Measurements from ENCODE around the gene ANO7. TPM values are rescaled to one million over a fixed set of nuclear protein-coding genes. Genes with fewer than 3 reads are reported as not detected.

Gene ANO7
- total and polyA plus RNA-seq, 2 experiments from 2014 or later, result 0.22 to 2.6 TPM

DNA sequence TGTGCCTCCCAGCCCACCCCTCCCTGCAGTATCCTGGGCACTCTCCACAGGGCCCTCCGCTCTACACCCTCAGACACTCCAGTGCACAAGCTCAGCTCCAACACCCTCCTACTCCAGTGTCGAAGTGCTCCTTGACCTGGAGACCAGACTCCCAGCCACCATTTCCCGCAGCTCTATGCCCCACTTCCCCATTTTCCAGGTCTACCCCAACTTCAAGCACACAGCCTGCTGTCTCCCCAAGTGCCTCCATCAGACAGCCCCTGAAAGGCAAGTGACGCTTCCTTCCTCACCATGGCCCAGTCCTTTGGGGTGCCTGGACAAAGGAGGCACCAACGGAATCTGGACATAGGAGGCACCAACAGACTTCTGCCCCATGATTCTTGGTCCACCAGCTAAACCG is 46.4 kb upstream of the ANO7 start:
- Histone ChIP-seq H3K4me2 (ENCODE audit: unreplicated experiment) (no peak overlapping the region), H3K4me3 (no peak overlapping the region), H3K9me3 (ENCODE audit: low read depth) (no peaks in the 10 kb centered on the region), H3K9ac (no peak overlapping the region), H4K20me1 (ENCODE audit: insufficient read depth) (no peaks in the 10 kb centered on the region), H3K4me1 (ENCODE audit: insufficient read depth) (no peaks in the 10 kb centered on the region), H3K9me2 (ENCODE audit: insufficient read depth) (no peaks in the 10 kb centered on the region), H2AFZ (no peak overlapping the region), H3K27ac (no peak overlapping the region), H3K27me3 (replicated peaks; ENCODE audit: insufficient read depth) (no peaks in the 10 kb centered on the region), H3K36me3 (ENCODE audit: low read depth) (no peaks in the 10 kb centered on the region), H3F3A (ENCODE audit: insufficient read depth) (no peaks in the 10 kb centered on the region), H3K79me2 (ENCODE audit: insufficient read depth) (no peaks in the 10 kb centered on the region)
- DNase-seq, result no peak
- 98% methylated on average over 5 to 6 of the region's 6 CpGs for WGBS, 2 experiments (ENCODE audit: low coverage in 1 of 2, low lambda C conversion rate in 2 of 2, missing lambda C conversion rate in 2 of 2)
- in situ Hi-C loops (cut with MboI), result no loop called here
- TF ChIP-seq EZH2 (IDR thresholded peaks at IDR 0.05; ENCODE audit: insufficient read depth, poor library complexity, severe bottlenecking) (no peak), EZH2phosphoT487 (IDR thresholded peaks at IDR 0.05; ENCODE audit: insufficient read depth, low read depth) (no peak)

DNA sequence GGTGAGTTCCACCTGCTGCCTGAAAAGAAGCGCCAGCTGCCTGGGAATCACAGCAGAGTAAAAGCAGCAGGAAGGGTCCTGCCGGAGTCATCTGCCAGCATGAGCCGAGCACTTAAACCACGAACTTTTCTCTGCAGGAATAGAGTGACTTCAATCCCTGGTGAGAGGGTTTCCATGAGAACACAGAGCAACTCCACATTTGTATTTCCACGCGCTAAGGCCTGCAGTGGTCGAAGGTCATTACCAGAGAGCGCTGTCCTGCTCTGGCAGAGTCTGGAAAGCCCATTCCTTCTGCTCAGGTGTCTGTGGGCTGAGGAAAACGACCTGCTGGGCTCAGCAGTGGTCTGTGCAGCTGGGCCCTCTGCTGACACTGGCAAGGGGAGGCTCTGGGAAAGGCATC is 45.9 kb upstream of the ANO7 start:
- H3K4me1 ChIP-seq (ENCODE audit: insufficient read depth), result no peaks in the 10 kb centered on the region
- H3K36me3 ChIP-seq (ENCODE audit: low read depth), result no peaks in the 10 kb centered on the region
- no peaks in the 10 kb centered on the region for H4K20me1 ChIP-seq (ENCODE audit: insufficient read depth)
- DNase-seq, result no peak
- no peak for TF ChIP-seq EZH2phosphoT487 (IDR thresholded peaks at IDR 0.05; ENCODE audit: insufficient read depth, low read depth)
- TF ChIP-seq EZH2 (IDR thresholded peaks at IDR 0.05; ENCODE audit: insufficient read depth, poor library complexity, severe bottlenecking), result no peak
- no peak overlapping the region for H2AFZ ChIP-seq
- H3K4me3 ChIP-seq, result no peak overlapping the region
- no peaks in the 10 kb centered on the region for H3K27me3 ChIP-seq (replicated peaks; ENCODE audit: insufficient read depth)
- no peaks in the 10 kb centered on the region for H3K9me3 ChIP-seq (ENCODE audit: low read depth)
- no peaks in the 10 kb centered on the region for H3F3A ChIP-seq (ENCODE audit: insufficient read depth)
- no peaks in the 10 kb centered on the region for H3K79me2 ChIP-seq (ENCODE audit: insufficient read depth)
- no peak overlapping the region for H3K4me2 ChIP-seq (ENCODE audit: unreplicated experiment)
- WGBS, 2 experiments (ENCODE audit: low coverage in 1 of 2, low lambda C conversion rate in 2 of 2, missing lambda C conversion rate in 2 of 2), result 83 to 86% methylated on average over 9 of the region's 9 CpGs
- no peak overlapping the region for H3K9ac ChIP-seq
- no peak overlapping the region for H3K27ac ChIP-seq
- in situ Hi-C loops (cut with MboI), result no loop called here
- H3K9me2 ChIP-seq (ENCODE audit: insufficient read depth), result no peaks in the 10 kb centered on the region

DNA sequence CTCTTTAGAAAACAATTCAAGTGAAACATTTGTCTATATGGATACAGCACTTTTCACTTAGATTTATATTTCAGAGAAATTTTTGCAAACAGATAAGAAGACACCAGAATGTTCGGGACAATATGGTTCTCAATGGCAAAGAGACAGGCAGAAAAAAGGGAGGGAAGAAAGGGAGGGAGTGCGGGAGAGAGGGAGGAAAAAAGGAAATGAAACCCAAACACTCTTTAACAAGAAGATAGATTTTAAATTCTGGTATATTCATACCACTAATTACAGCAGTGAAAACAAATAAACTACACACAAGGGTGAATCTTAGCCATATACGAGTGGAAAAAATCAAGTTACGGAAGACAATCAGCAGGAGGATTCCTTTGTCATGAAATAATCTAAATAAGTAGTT is 42.2 kb upstream of the ANO7 start:
- Histone ChIP-seq H3K4me2 (ENCODE audit: unreplicated experiment) (no peak overlapping the region), H3K9ac (no peak overlapping the region), H3K27ac (no peak overlapping the region), H3K36me3 (ENCODE audit: low read depth) (no peaks in the 10 kb centered on the region), H3K9me3 (ENCODE audit: low read depth) (no peaks in the 10 kb centered on the region), H2AFZ (no peak overlapping the region), H3K4me1 (ENCODE audit: insufficient read depth) (0 out of 2 replicates have a peak, but pooled peaks cover 4% of the 10 kb centered on the region), H3K4me3 (no peak overlapping the region), H3K27me3 (replicated peaks; ENCODE audit: insufficient read depth) (no peaks in the 10 kb centered on the region), H3K79me2 (ENCODE audit: insufficient read depth) (peaks cover 9% of the 10 kb centered on the region; the same call in 1 of the 2 replicates), H3K9me2 (ENCODE audit: insufficient read depth) (no peaks in the 10 kb centered on the region), H4K20me1 (ENCODE audit: insufficient read depth) (no peaks in the 10 kb centered on the region), H3F3A (ENCODE audit: insufficient read depth) (no peaks in the 10 kb centered on the region)
- DNase-seq, result no peak
- TF ChIP-seq EZH2phosphoT487 (IDR thresholded peaks at IDR 0.05; ENCODE audit: insufficient read depth, low read depth) (no peak), EZH2 (IDR thresholded peaks at IDR 0.05; ENCODE audit: insufficient read depth, poor library complexity, severe bottlenecking) (no peak)
- in situ Hi-C loops (cut with MboI), result no loop called here
- WGBS, 2 experiments (ENCODE audit: low coverage in 1 of 2, low lambda C conversion rate in 2 of 2, missing lambda C conversion rate in 2 of 2), result 69 to 72% methylated on average over 4 of the region's 4 CpGs

DNA sequence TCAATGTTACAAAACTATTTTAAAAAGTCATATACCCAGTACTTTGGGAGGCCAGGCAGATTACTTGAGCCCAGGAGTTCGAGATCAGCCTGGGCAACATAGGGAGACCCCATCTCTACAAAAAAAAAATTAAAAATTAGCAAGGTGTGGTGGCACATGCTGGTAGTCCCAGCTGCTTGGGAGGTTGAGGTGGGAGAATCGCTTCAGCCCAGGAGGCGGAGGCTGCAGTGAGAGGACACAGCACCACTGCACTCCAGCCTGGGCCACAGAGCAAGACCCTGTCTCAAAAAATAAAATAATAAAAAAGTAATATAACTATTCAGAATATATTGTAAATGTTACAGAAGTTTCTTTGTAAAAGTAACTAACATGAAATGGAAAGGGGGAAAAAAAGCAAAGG is 41.1 kb upstream of the ANO7 start:
- Histone ChIP-seq H3K4me1 (ENCODE audit: insufficient read depth) (0 out of 2 replicates have a peak, but pooled peaks cover 4% of the 10 kb centered on the region), H3K4me3 (no peak overlapping the region), H3K27ac (no peak overlapping the region), H3K27me3 (replicated peaks; ENCODE audit: insufficient read depth) (no peaks in the 10 kb centered on the region), H3K79me2 (ENCODE audit: insufficient read depth) (peaks cover 17% of the 10 kb centered on the region), H2AFZ (no peak overlapping the region), H3K36me3 (ENCODE audit: low read depth) (no peaks in the 10 kb centered on the region), H3K9me2 (ENCODE audit: insufficient read depth) (no peaks in the 10 kb centered on the region), H3K9ac (no peak overlapping the region), H3K9me3 (ENCODE audit: low read depth) (no peaks in the 10 kb centered on the region), H3F3A (ENCODE audit: insufficient read depth) (no peaks in the 10 kb centered on the region), H4K20me1 (ENCODE audit: insufficient read depth) (no peaks in the 10 kb centered on the region), H3K4me2 (ENCODE audit: unreplicated experiment) (no peak overlapping the region)
- WGBS, 2 experiments (ENCODE audit: low coverage in 1 of 2, low lambda C conversion rate in 2 of 2, missing lambda C conversion rate in 2 of 2), result 94 to 97% methylated on average over 3 of the region's 3 CpGs
- no peak for DNase-seq
- TF ChIP-seq EZH2phosphoT487 (IDR thresholded peaks at IDR 0.05; ENCODE audit: insufficient read depth, low read depth) (no peak), EZH2 (IDR thresholded peaks at IDR 0.05; ENCODE audit: insufficient read depth, poor library complexity, severe bottlenecking) (no peak)
- in situ Hi-C loops (cut with MboI), result no loop called here

DNA sequence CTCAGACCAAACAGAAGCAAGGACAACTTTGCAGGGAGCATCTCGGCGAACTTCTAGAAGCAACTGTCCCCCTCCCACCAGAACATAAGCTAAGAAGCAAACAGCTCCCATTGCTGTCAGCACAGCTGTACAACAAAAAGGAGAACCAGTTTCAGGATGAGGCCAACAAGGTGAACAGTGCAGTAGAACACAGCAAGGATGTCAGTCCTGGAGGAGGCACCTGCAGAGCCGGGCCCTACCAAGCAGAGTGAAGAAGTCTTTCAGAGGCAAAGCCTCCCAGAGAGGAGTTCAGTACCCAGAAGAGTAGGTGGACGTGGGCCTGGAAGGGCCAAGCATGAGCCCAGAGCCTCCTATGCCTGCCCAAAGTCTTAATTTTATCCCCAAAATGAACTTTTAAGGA is 40.2 kb upstream of the ANO7 start:
- WGBS, 2 experiments (ENCODE audit: low coverage in 1 of 2, low lambda C conversion rate in 2 of 2, missing lambda C conversion rate in 2 of 2), result 96 to 98% methylated on average over 4 of the region's 4 CpGs
- Histone ChIP-seq H3K27me3 (replicated peaks; ENCODE audit: insufficient read depth) (no peaks in the 10 kb centered on the region), H2AFZ (peak overlapping the region; percentile 91), H3F3A (ENCODE audit: insufficient read depth) (no peaks in the 10 kb centered on the region), H3K9me2 (ENCODE audit: insufficient read depth) (no peaks in the 10 kb centered on the region), H4K20me1 (ENCODE audit: insufficient read depth) (no peaks in the 10 kb centered on the region), H3K4me1 (ENCODE audit: insufficient read depth) (0 out of 2 replicates have a peak, but pooled peaks cover 4% of the 10 kb centered on the region), H3K36me3 (ENCODE audit: low read depth) (no peaks in the 10 kb centered on the region), H3K9me3 (ENCODE audit: low read depth) (no peaks in the 10 kb centered on the region), H3K79me2 (ENCODE audit: insufficient read depth) (peaks cover 24% of the 10 kb centered on the region), H3K27ac (no peak overlapping the region), H3K4me2 (ENCODE audit: unreplicated experiment) (peak overlapping the region; percentile 89), H3K9ac (peak overlapping the region; percentile 88), H3K4me3 (peak overlapping the region; percentile 88; the same call in 1 of the 2 replicates)
- TF ChIP-seq EZH2 (IDR thresholded peaks at IDR 0.05; ENCODE audit: insufficient read depth, poor library complexity, severe bottlenecking), result no peak
- TF ChIP-seq EZH2phosphoT487 (IDR thresholded peaks at IDR 0.05; ENCODE audit: insufficient read depth, low read depth), result no peak
- in situ Hi-C loops (cut with MboI), result no loop called here
- no peak for DNase-seq

All from GM23248 (cell line).